ENCODE data around the gene RHO.

- TF ChIP-seq SUZ12 (IDR thresholded peaks at IDR 0.05) (no peak), ARNT (IDR thresholded peaks at IDR 0.05) (no peak), TARDBP (IDR thresholded peaks at IDR 0.05) (no peak), PKNOX1 (IDR thresholded peaks at IDR 0.05) (no peak), SP1 (IDR thresholded peaks at IDR 0.05) (no peak), ELF4 (IDR thresholded peaks at IDR 0.05) (no peak), BHLHE40 (IDR thresholded peaks at IDR 0.05; ENCODE audit: borderline replicate concordance) (no peak), FOXA1 (IDR thresholded peaks at IDR 0.05) (no peak)
Measured at GRCh38 chr3:129514563-129514962, 13.9 kb upstream of the RHO start.
